Neural crest cell (in vitro differentiated cells): ENCODE results near the gene TPRA1. TPM values are rescaled to one million over a fixed set of nuclear protein-coding genes. Genes with fewer than 3 reads are reported as not detected.
"Not testable (repeated sequence)": the region's sequence is repeated elsewhere in the genome, so short reads cannot be mapped to it uniquely, and the experiment has no call there.

Experiments
- DNase-seq: peaks from one replicate; pipeline ENCODE4 v3.0.0; 2021; ENCODE audit warnings: low read depth, mixed read lengths, low spot score
- H3K27ac Mint-ChIP-seq: one replicate; pipeline ENCODE4 v1.8.0; 2021; ENCODE audit warnings: mild to moderate bottlenecking, mixed read lengths; ENCODE audit not compliant: unreplicated experiment
- H3K27me3 Mint-ChIP-seq: 2 replicates; pipeline ENCODE4 v1.8.0; 2021; ENCODE audit warnings: low read depth, mild to moderate bottlenecking, mixed read lengths
- H3K36me3 Mint-ChIP-seq: 2 replicates; pipeline ENCODE4 v1.8.0; 2021; ENCODE audit warnings: low read depth, mild to moderate bottlenecking, mixed read lengths
- H3K4me1 Mint-ChIP-seq: 2 replicates; pipeline ENCODE4 v1.8.0; 2021; ENCODE audit warnings: mixed read lengths
- H3K4me3 Mint-ChIP-seq: one replicate; pipeline ENCODE4 v1.8.0; 2021; ENCODE audit warnings: mild to moderate bottlenecking, mixed read lengths
- H3K9me3 Mint-ChIP-seq: 2 replicates; pipeline ENCODE4 v1.8.0; 2021; ENCODE audit warnings: mixed read lengths
- CTCF ChIP-seq: fragments of 200-600 bp; sonication (generic); conservative IDR thresholded peaks from 2 replicates; pipeline ENCODE4 v1.5.0; 2021; ENCODE audit warnings: antibody characterized with exemption, mild to moderate bottlenecking
- total RNA-seq: library from RNA; stranded (reverse); gene quantifications from 2 replicates; pipeline ENCODE4 v1.2.1, GENCODE V29; 2021

TPRA1 gene
- total RNA-seq, 1 donor from 2014 or later: 27.2 TPM

DNA sequence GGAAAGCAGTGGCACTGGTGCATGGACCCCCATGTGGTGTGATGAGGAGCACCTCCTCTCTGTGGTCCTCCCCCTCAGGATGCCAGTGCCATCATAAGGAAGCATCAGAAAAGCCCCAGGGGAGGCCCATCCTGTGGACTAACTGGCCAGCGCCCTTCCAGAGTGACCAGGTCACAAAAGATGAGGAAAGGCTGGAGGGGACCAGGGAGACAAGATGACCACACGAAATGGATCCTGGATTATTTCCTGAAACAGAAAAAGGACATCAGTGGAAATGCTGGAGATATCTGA is 56.4 kb downstream of the TPRA1 start:
- H3K4me3 Mint-ChIP-seq: no peak overlapping the region
- H3K9me3 Mint-ChIP-seq: no peaks in the 10 kb centered on the region
- no peak overlapping the region for H3K27ac Mint-ChIP-seq
- no peak for DNase-seq
- no peaks in the 10 kb centered on the region for H3K36me3 Mint-ChIP-seq
- TF ChIP-seq CTCF: no peak
- H3K4me1 Mint-ChIP-seq: peaks cover 28% of the 10 kb centered on the region
- H3K27me3 Mint-ChIP-seq: no peaks in the 10 kb centered on the region

DNA sequence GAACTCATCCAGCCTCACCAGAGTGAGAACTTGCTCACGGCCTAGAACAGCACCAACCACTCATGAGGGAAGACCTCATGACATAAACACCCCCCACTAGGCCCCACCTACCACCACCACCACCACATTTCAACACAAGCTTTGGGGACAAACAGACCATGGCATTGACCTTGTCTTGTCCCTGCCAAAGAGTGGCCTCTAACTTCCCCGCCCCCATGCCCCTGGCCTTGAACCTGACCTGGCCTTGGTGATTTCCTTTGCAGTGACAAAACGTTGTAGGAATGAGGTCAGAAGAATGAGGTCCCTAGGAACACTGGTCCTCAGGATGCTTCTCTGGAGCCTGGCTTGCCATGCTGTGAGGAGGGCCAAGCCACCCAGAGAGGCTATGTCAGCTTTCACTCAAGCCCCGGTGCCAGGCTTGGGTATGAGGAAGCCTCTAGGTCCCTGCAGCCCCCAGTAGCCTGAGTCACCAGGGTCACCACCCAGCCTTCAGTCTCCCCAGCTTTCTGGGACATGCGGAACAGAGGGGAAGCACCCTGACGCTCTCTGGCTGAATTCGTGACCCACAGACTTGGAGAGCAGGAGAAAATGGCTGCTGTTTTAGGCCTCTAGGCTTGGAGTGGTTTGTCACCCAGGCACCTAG is 57.9 kb downstream of the TPRA1 start:
- Mint-ChIP-seq H3K9me3 (no peaks in the 10 kb centered on the region), H3K4me1 (peaks cover 26% of the 10 kb centered on the region), H3K4me3 (no peak overlapping the region), H3K27me3 (no peaks in the 10 kb centered on the region), H3K27ac (no peak overlapping the region), H3K36me3 (no peaks in the 10 kb centered on the region)
- no peak for TF ChIP-seq CTCF
- DNase-seq: no peak

DNA sequence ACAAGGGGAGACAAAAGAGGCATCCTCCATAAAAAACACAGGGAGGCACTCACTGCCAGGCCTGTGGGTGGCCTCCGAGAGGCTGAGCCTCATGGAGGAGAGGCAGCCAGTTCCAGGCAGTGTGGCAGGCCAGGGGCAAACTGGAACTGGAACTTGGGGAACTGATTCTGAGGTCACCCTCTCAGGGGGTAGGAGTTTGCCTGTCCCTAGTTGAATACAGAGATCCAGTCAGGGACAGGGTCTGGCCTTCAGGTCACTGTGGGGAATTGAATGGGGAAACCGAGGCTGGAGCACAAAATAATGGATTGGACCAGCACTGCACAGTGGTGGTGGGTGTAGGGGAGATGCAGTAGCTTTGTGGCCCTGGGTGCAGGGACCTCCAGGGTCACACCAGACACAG is 58.7 kb downstream of the TPRA1 start:
- H3K4me3 Mint-ChIP-seq: no peak overlapping the region
- DNase-seq: no peak
- no peak for TF ChIP-seq CTCF
- no peaks in the 10 kb centered on the region for H3K27me3 Mint-ChIP-seq
- no peaks in the 10 kb centered on the region for H3K36me3 Mint-ChIP-seq
- peaks cover 20% of the 10 kb centered on the region for H3K4me1 Mint-ChIP-seq
- H3K27ac Mint-ChIP-seq: no peak overlapping the region
- H3K9me3 Mint-ChIP-seq: no peaks in the 10 kb centered on the region

GRCh38 chr3:127530863-127531262 is 59.7 kb downstream of the TPRA1 start:
- H3K36me3 Mint-ChIP-seq: not testable (repeated sequence)

GRCh38 chr3:127529346-127530188 is 61.0 kb downstream of the TPRA1 start:
- no peak overlapping the region for H3K4me3 Mint-ChIP-seq
- peaks cover 7% of the 10 kb centered on the region for H3K27me3 Mint-ChIP-seq
- no peak for DNase-seq
- no peaks in the 10 kb centered on the region for H3K9me3 Mint-ChIP-seq
- H3K4me1 Mint-ChIP-seq: peaks cover 18% of the 10 kb centered on the region
- TF ChIP-seq CTCF: no peak
- no peaks in the 10 kb centered on the region for H3K36me3 Mint-ChIP-seq
- H3K27ac Mint-ChIP-seq: no peak overlapping the region

More at GRCh38 chr3:127530863-127531262, 59.7 kb downstream of the TPRA1 start:
- H3K4me1 Mint-ChIP-seq: peaks cover 16% of the 10 kb centered on the region
- H3K27me3 Mint-ChIP-seq, H3K4me3 Mint-ChIP-seq, DNase-seq, H3K9me3 Mint-ChIP-seq, H3K27ac Mint-ChIP-seq: not testable (repeated sequence)

GRCh38 chr3:127525373-127525772 is 65.2 kb downstream of the TPRA1 start:
- Mint-ChIP-seq H3K4me3 (no peak overlapping the region), H3K27me3 (peaks cover 18% of the 10 kb centered on the region), H3K36me3 (peaks cover 5% of the 10 kb centered on the region), H3K9me3 (peaks cover 6% of the 10 kb centered on the region), H3K27ac (no peak overlapping the region), H3K4me1 (peaks cover 24% of the 10 kb centered on the region)
- DNase-seq: no peak
- TF ChIP-seq CTCF: no peak
